Measurements from ENCODE around the gene PRKCA. TPM values are rescaled to one million over a fixed set of nuclear protein-coding genes. Genes with fewer than 3 reads are reported as not detected.

PRKCA gene
- total and polyA plus RNA-seq, 9 of the 15 experiments (the other 6 are each of a cell fraction or from before 2014, with no cell fraction given), result 3.2 to 33.0 (median 17.8) TPM

DNA sequence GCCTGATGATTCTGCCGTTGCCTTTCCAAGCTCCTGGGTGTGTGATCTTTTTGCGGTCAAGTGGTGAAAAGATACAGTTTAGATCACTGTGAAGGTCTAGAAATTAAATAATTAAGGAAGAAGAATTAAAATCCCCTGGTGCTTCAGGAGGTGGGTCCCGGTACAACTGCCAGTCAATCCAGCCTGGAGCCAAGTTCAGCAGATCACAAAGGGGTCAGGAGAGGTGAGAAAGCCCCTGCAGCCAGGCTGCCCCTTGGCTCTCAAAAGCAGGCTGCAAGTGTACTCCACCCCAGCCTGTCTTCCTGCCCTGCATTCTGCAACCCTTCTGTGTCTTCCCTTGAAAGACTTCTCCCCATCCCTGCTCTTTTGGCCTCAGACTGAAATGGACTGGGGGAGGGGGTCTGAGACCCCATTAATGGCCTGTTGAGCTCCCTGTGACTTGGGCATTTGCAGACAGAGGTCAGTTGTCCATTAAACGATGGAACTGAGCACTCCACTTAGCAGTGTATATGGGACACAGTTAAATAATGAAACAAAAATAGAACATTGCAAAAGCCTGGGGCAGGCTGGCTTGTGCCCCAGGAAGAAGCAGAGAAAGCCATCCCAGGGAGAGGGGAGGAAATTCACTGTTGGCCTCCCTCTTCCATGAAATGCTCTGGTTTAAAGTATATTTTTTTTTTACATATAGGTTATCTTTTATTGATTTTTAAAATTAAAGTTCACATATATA, 547.6 kb downstream of the PRKCA start:
- H2AFZ ChIP-seq (ENCODE audit: low read depth, low read length), result no peak overlapping the region
- FAIRE-seq (no peak), ATAC-seq (no peak), DNase-seq (ENCODE audit: extremely low read depth in 1 of 4, low spot score in 3 of 4) (no peak)
- no peak overlapping the region for H3K4me2 ChIP-seq (ENCODE audit: insufficient read depth, low read length)
- no peak overlapping the region for H3K9ac ChIP-seq (ENCODE audit: insufficient read depth in 1 of 2, low read depth in 2 of 2, low read length in 2 of 2)
- WGBS (ENCODE audit: insufficient coverage, low coverage, missing lambda C conversion rate), result 0% methylated on average over 4 of the region's 4 CpGs
- H3K27me3 ChIP-seq (ENCODE audit: control insufficient read depth in 2 of 2, insufficient read depth in 2 of 2, low read length in 2 of 2), result peaks cover 0 to 3% of the 10 kb centered on the region in 2 experiments; a peak in 3 of 5 replicates
- no peaks in the 10 kb centered on the region for H3K79me2 ChIP-seq (ENCODE audit: control insufficient read depth, insufficient read depth, low read length)
- no peaks in the 10 kb centered on the region for H4K20me1 ChIP-seq (replicated peaks; ENCODE audit: control insufficient read depth, insufficient read depth, low read length)
- no peak overlapping the region for H3K27ac ChIP-seq (ENCODE audit: extremely low read depth, low read depth, low read length)
- no peaks in the 10 kb centered on the region for H3K9me3 ChIP-seq (replicated peaks; ENCODE audit: control insufficient read depth, insufficient read depth, low read depth, low read length)
- H3K9me1 ChIP-seq (ENCODE audit: control insufficient read depth, insufficient read depth, low read length), result no peaks in the 10 kb centered on the region
- H3K4me1 ChIP-seq (replicated peaks in 1 of 2; ENCODE audit: control insufficient read depth in 2 of 2, insufficient read depth in 2 of 2, low read length in 2 of 2), result no peaks in the 10 kb centered on the region
- BruUV-seq (replicated peaks), result no TSS peak
- CTCF ChIA-PET (ENCODE audit: low intra/inter-chr PET ratio), result no interaction called here
- no peaks in the 10 kb centered on the region for H3K36me3 ChIP-seq (ENCODE audit: control insufficient read depth, insufficient read depth, low read length)
- in situ Hi-C loops (cut with MboI), result no loop called here
- no peak for TF ChIP-seq POLR3G (IDR thresholded peaks at IDR 0.05; ENCODE audit: extremely low read depth, insufficient read length, insufficient replicate concordance)
- TF ChIP-seq, protein P1, sequence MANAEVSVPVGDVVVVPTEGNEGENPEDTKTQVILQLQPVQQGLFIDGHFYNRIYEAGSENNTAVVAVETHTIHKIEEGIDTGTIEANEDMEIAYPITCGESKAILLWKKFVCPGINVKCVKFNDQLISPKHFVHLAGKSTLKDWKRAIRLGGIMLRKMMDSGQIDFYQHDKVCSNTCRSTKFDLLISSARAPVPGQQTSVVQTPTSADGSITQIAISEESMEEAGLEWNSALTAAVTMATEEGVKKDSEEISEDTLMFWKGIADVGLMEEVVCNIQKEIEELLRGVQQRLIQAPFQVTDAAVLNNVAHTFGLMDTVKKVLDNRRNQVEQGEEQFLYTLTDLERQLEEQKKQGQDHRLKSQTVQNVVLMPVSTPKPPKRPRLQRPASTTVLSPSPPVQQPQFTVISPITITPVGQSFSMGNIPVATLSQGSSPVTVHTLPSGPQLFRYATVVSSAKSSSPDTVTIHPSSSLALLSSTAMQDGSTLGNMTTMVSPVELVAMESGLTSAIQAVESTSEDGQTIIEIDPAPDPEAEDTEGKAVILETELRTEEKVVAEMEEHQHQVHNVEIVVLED (CRISPR knock-in tag; IDR thresholded peaks at IDR 0.05), result no peak
- TF ChIP-seq FOS (IDR thresholded peaks at IDR 0.05; ENCODE audit: extremely low read depth, insufficient read length), result no peak
- TF ChIP-seq ZNF165 (CRISPR knock-in tag; IDR thresholded peaks at IDR 0.05; ENCODE audit: borderline replicate concordance), result no peak
- no peak for TF ChIP-seq ZEB2 (IDR thresholded peaks at IDR 0.05)
- TF ChIP-seq XRCC5 (IDR thresholded peaks at IDR 0.05; ENCODE audit: low read depth, low read length), result no peak
- TF ChIP-seq, protein P2, sequence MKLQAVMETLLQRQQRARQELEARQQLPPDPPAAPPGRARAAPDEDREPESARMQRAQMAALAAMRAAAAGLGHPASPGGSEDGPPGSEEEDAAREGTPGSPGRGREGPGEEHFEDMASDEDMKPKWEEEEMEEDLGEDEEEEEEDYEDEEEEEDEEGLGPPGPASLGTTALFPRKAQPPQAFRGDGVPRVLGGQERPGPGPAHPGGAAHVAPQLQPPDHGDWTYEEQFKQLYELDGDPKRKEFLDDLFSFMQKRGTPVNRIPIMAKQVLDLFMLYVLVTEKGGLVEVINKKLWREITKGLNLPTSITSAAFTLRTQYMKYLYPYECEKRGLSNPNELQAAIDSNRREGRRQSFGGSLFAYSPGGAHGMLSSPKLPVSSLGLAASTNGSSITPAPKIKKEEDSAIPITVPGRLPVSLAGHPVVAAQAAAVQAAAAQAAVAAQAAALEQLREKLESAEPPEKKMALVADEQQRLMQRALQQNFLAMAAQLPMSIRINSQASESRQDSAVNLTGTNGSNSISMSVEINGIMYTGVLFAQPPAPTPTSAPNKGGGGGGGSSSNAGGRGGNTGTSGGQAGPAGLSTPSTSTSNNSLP (IDR thresholded peaks at IDR 0.05; ENCODE audit: borderline replicate concordance, low read depth, low read length), result no peak
- TF ChIP-seq TFAM (CRISPR knock-in tag; conservative IDR thresholded peaks at IDR 0.05), result no peak
- TF ChIP-seq ZNF655 (CRISPR knock-in tag; IDR thresholded peaks at IDR 0.05), result no peak
- TF ChIP-seq BCL6 (CRISPR knock-in tag; IDR thresholded peaks at IDR 0.05), result no peak
- no peak for TF ChIP-seq PURB (CRISPR knock-in tag; IDR thresholded peaks at IDR 0.05; ENCODE audit: low read depth)
- TF ChIP-seq ZNF134 (CRISPR knock-in tag; conservative IDR thresholded peaks at IDR 0.05), result no peak
- intact Hi-C loops (cut with micrococcal nuclease), result no loop called here
- POLR2A ChIA-PET, result interaction anchor here (0.7 kb wide), 1 partner anchor 753 kb away, joined by 3 read pairs; no protein-coding TSS in a partner anchor
- no peak overlapping the region for H3K4me3 ChIP-seq

Measured in K562 (cell line).